ENCODE data around the gene DNAH6. TPM values are rescaled to one million over a fixed set of nuclear protein-coding genes. Genes with fewer than 3 reads are reported as not detected.

Gene DNAH6
- total RNA-seq, 1 donor from 2014 or later, result 6.3 TPM

GRCh38 chr2:84792856-84793522 is 276.7 kb downstream of the DNAH6 start:
- no peak for ATAC-seq
- H3K27me3 ChIP-seq (ENCODE audit: low read depth), result no peaks in the 10 kb centered on the region
- H3K4me3 ChIP-seq, result no peak overlapping the region
- no peaks in the 10 kb centered on the region for H3K9me3 ChIP-seq
- H3K36me3 ChIP-seq, result no peaks in the 10 kb centered on the region
- no peak for DNase-seq
- H3K4me1 ChIP-seq, result no peaks in the 10 kb centered on the region
- H3K27ac ChIP-seq, result no peak overlapping the region
- TF ChIP-seq CTCF (IDR thresholded peaks at IDR 0.05), result no peak
- intact Hi-C loops (cut with DNase I), result no loop called here

GRCh38 chr2:84793641-84794040 is 277.3 kb downstream of the DNAH6 start:
- no peaks in the 10 kb centered on the region for H3K36me3 ChIP-seq
- no peaks in the 10 kb centered on the region for H3K4me1 ChIP-seq
- no peak for TF ChIP-seq CTCF (IDR thresholded peaks at IDR 0.05)
- no peak overlapping the region for H3K4me3 ChIP-seq
- intact Hi-C loops (cut with DNase I), result no loop called here
- ATAC-seq, result no peak
- H3K9me3 ChIP-seq, result no peaks in the 10 kb centered on the region
- no peak for DNase-seq
- H3K27me3 ChIP-seq (ENCODE audit: low read depth), result no peaks in the 10 kb centered on the region
- H3K27ac ChIP-seq, result no peak overlapping the region

GRCh38 chr2:84796798-84797197 is 280.5 kb downstream of the DNAH6 start:
- H3K27ac ChIP-seq, result no peak overlapping the region
- H3K4me3 ChIP-seq, result no peak overlapping the region
- ATAC-seq, result no peak
- DNase-seq, result no peak
- intact Hi-C loops (cut with DNase I), result no loop called here
- H3K9me3 ChIP-seq, result no peaks in the 10 kb centered on the region
- TF ChIP-seq CTCF (IDR thresholded peaks at IDR 0.05), result no peak
- no peaks in the 10 kb centered on the region for H3K36me3 ChIP-seq
- H3K27me3 ChIP-seq (ENCODE audit: low read depth), result no peaks in the 10 kb centered on the region
- H3K4me1 ChIP-seq, result no peaks in the 10 kb centered on the region

- no peaks in the 10 kb centered on the region for H3K9me3 ChIP-seq
- DNase-seq (no peak), ATAC-seq (no peak)
- no peak for TF ChIP-seq CTCF (IDR thresholded peaks at IDR 0.05)
- no peaks in the 10 kb centered on the region for H3K27me3 ChIP-seq (ENCODE audit: low read depth)
- no peaks in the 10 kb centered on the region for H3K4me1 ChIP-seq
- no peaks in the 10 kb centered on the region for H3K36me3 ChIP-seq
- no peak overlapping the region for H3K27ac ChIP-seq
- intact Hi-C loops (cut with DNase I), result no loop called here
- H3K4me3 ChIP-seq, result no peak overlapping the region
These were observed 281.0 kb downstream of the DNAH6 start for GRCh38 chr2:84797271-84797670.

GRCh38 chr2:84799772-84800171 is 283.5 kb downstream of the DNAH6 start:
- intact Hi-C loops (cut with DNase I), result no loop called here
- ATAC-seq, result no peak
- Histone ChIP-seq H3K27me3 (ENCODE audit: low read depth) (no peaks in the 10 kb centered on the region), H3K36me3 (no peaks in the 10 kb centered on the region), H3K4me1 (no peaks in the 10 kb centered on the region), H3K27ac (no peak overlapping the region), H3K4me3 (no peak overlapping the region), H3K9me3 (no peaks in the 10 kb centered on the region)
- TF ChIP-seq CTCF (IDR thresholded peaks at IDR 0.05), result no peak
- no peak for DNase-seq

Data from lower lobe of right lung (tissue), 2 donors.